Dermis blood vessel endothelial cell (primary cell): ENCODE data around the gene ZNF254. TPM values are rescaled to one million over a fixed set of nuclear protein-coding genes. Genes with fewer than 3 reads are reported as not detected.
"Not testable (repeated sequence)": the region's sequence is repeated elsewhere in the genome, so short reads cannot be mapped to it uniquely, and the experiment has no call there.

Experiments
- DNase-seq: peaks from one replicate; pipeline ENCODE4 v3.0.0; 2010
- total RNA-seq: library from RNA; depleted of rRNA; stranded (reverse); fragments of >200 nt; gene quantifications from 2 replicates; pipeline ENCODE4 v1.2.3, GENCODE V29; 2014

ZNF254 gene
- total RNA-seq, 1 donor from 2014 or later, result 23.3 TPM

- DNase-seq, result no peak
Measured at GRCh38 chr19:24072720-24073119, 14.3 kb upstream of the ZNF254 start.

- no peak for DNase-seq
Measured at GRCh38 chr19:24073807-24074206, 13.2 kb upstream of the ZNF254 start.

GRCh38 chr19:24074720-24075454 is 12.1 kb upstream of the ZNF254 start:
- no peak for DNase-seq

- DNase-seq, result not testable (repeated sequence)
Measured at GRCh38 chr19:24075530-24075929, 11.5 kb upstream of the ZNF254 start.

- DNase-seq, result no peak
Measured at GRCh38 chr19:24078680-24079079, 8.3 kb upstream of the ZNF254 start.

GRCh38 chr19:24081056-24081455 is 5.9 kb upstream of the ZNF254 start:
- DNase-seq, result no peak

- no peak for DNase-seq
Measured at GRCh38 chr19:24098359-24098758, 11.4 kb downstream of the ZNF254 start.

- no peak for DNase-seq
Measured at GRCh38 chr19:24099829-24100228, 12.8 kb downstream of the ZNF254 start.

GRCh38 chr19:24100597-24100996 is 13.6 kb downstream of the ZNF254 start:
- DNase-seq, result not testable (repeated sequence)

- DNase-seq, result peak; percentile 3
Measured at GRCh38 chr19:24101459-24102115, 14.6 kb downstream of the ZNF254 start.

GRCh38 chr19:24127601-24128000 is 40.6 kb downstream of the ZNF254 start:
- DNase-seq, result no peak

- peak; percentile 71 for DNase-seq
Measured at GRCh38 chr19:24140099-24140498, 53.1 kb downstream of the ZNF254 start.

GRCh38 chr19:24140591-24140990 is 53.6 kb downstream of the ZNF254 start:
- DNase-seq, result no peak

GRCh38 chr19:24141612-24142011 is 54.6 kb downstream of the ZNF254 start:
- DNase-seq, result no peak

GRCh38 chr19:24142771-24143170 is 55.8 kb downstream of the ZNF254 start:
- DNase-seq, result no peak

GRCh38 chr19:24159707-24160106 is 72.7 kb downstream of the ZNF254 start:
- peak; percentile 32 for DNase-seq

- DNase-seq, result no peak
Measured at GRCh38 chr19:24166055-24166454, 79.1 kb downstream of the ZNF254 start.

- DNase-seq, result no peak
Measured at GRCh38 chr19:24173882-24174281, 86.9 kb downstream of the ZNF254 start.

GRCh38 chr19:24177686-24178085 is 90.7 kb downstream of the ZNF254 start:
- DNase-seq, result no peak

GRCh38 chr19:24178207-24178606 is 91.2 kb downstream of the ZNF254 start:
- DNase-seq, result no peak
